Astrocyte (in vitro differentiated cells and primary cell): ENCODE results near the gene IQGAP2. TPM values are rescaled to one million over a fixed set of nuclear protein-coding genes. Genes with fewer than 3 reads are reported as not detected.

ENCODE experiments used
- DNase-seq: peaks from one replicate; pipeline ENCODE4 v3.0.0-alpha.2; 2010; ENCODE audit warnings: low read depth
- FAIRE-seq: peaks from 2 replicates; lab custom pipeline; 2011; peaks lifted over from hg19 to GRCh38; lab: Jason Lieb, UNC
- H2AFZ ChIP-seq: 2 replicates; pipeline ENCODE4 v1.6.0; 2012; ENCODE audit warnings: low read depth, low read length, inconsistent platforms
- H3K27ac ChIP-seq: 2 replicates; pipeline ENCODE4 v1.5.1; 2011; ENCODE audit warnings: low read depth, low read length, inconsistent platforms
- H3K27me3 ChIP-seq: 2 replicates; pipeline ENCODE4 v1.6.0; 2011; ENCODE audit warnings: low read length, inconsistent platforms; ENCODE audit not compliant: insufficient read depth
- H3K36me3 ChIP-seq: 2 replicates; pipeline ENCODE4 v1.5.1; 2011; ENCODE audit warnings: low read length, inconsistent platforms; ENCODE audit not compliant: insufficient read depth
- H3K4me1 ChIP-seq: 2 replicates; pipeline ENCODE4 v1.5.1; 2011; ENCODE audit warnings: low read length, inconsistent platforms; ENCODE audit not compliant: insufficient read depth
- H3K4me2 ChIP-seq: 2 replicates; pipeline ENCODE4 v1.6.0; 2012; ENCODE audit warnings: low read length, inconsistent platforms
- H3K4me3 ChIP-seq: 2 replicates; pipeline ENCODE4 v1.5.1; 2011; ENCODE audit warnings: low read depth, mild to moderate bottlenecking, low read length, inconsistent platforms; ENCODE audit not compliant: insufficient read depth
- H3K79me2 ChIP-seq: 2 replicates; pipeline ENCODE4 v1.6.0; 2012; ENCODE audit warnings: mild to moderate bottlenecking, low read length, inconsistent platforms; ENCODE audit not compliant: insufficient read depth
- H3K9ac ChIP-seq: 2 replicates; pipeline ENCODE4 v1.6.0; 2012; ENCODE audit warnings: mild to moderate bottlenecking, low read length, inconsistent platforms
- H3K9me3 ChIP-seq: 2 replicates; pipeline ENCODE4 v1.5.1; 2012; ENCODE audit warnings: low read depth, mild to moderate bottlenecking, low read length, inconsistent platforms; ENCODE audit not compliant: insufficient read depth
- H4K20me1 ChIP-seq: 2 replicates; pipeline ENCODE4 v1.6.0; 2012; ENCODE audit warnings: low read length, inconsistent platforms; ENCODE audit not compliant: insufficient read depth
- H3K27ac Mint-ChIP-seq: one replicate; pipeline ENCODE4 v1.8.0; 2021; ENCODE audit warnings: mild to moderate bottlenecking, mixed read lengths; ENCODE audit not compliant: unreplicated experiment
- H3K27me3 Mint-ChIP-seq: one replicate; pipeline ENCODE4 v1.8.0; 2021; ENCODE audit warnings: low read depth, mixed read lengths; ENCODE audit not compliant: unreplicated experiment
- H3K36me3 Mint-ChIP-seq: one replicate; pipeline ENCODE4 v1.8.0; 2021; ENCODE audit warnings: low read depth, mixed read lengths; ENCODE audit not compliant: unreplicated experiment
- H3K4me1 Mint-ChIP-seq: one replicate; pipeline ENCODE4 v1.8.0; 2021; ENCODE audit warnings: low read depth, mixed read lengths; ENCODE audit not compliant: unreplicated experiment
- H3K4me3 Mint-ChIP-seq: one replicate; pipeline ENCODE4 v1.8.0; 2021; ENCODE audit warnings: mild to moderate bottlenecking, moderate library complexity, mixed read lengths; ENCODE audit not compliant: unreplicated experiment
- H3K9me3 Mint-ChIP-seq: one replicate; pipeline ENCODE4 v1.8.0; 2021; ENCODE audit warnings: mild to moderate bottlenecking, mixed read lengths; ENCODE audit not compliant: unreplicated experiment
- CTCF ChIP-seq: IDR thresholded peaks from 2 replicates; pipeline ENCODE4 v1.5.1; 2011; ENCODE audit warnings: low read depth, mild to moderate bottlenecking, inconsistent platforms, low read length, moderate library complexity; ENCODE audit not compliant: insufficient read depth
- EZH2 ChIP-seq: IDR thresholded peaks from 2 replicates; pipeline ENCODE4 v1.6.1; 2012; ENCODE audit warnings: mild to moderate bottlenecking, low read length, inconsistent platforms; ENCODE audit not compliant: insufficient read depth
- total RNA-seq: library from RNA; stranded (reverse); gene quantifications from 2 replicates; pipeline ENCODE4 v1.2.1, GENCODE V29; 2021

Gene IQGAP2
- total RNA-seq, 1 donor from 2014 or later = 2.9 TPM

- Histone ChIP-seq H2AFZ (no peak overlapping the region), H3K27me3 (no peaks in the 10 kb centered on the region), H3K9me3 (no peaks in the 10 kb centered on the region), H3K4me2 (no peak overlapping the region), H3K27ac (no peak overlapping the region), H3K4me3 (no peak overlapping the region), H3K36me3 (no peaks in the 10 kb centered on the region), H3K4me1 (peaks cover 7% of the 10 kb centered on the region), H4K20me1 (no peaks in the 10 kb centered on the region), H3K79me2 (no peaks in the 10 kb centered on the region), H3K9ac (no peak overlapping the region)
- H3K4me3 Mint-ChIP-seq = no peak overlapping the region
- TF ChIP-seq EZH2 (no peak), CTCF (no peak)
- H3K27me3 Mint-ChIP-seq = no peaks in the 10 kb centered on the region
- no peak overlapping the region for H3K27ac Mint-ChIP-seq
- no peaks in the 10 kb centered on the region for H3K36me3 Mint-ChIP-seq
- no peak for FAIRE-seq
- DNase-seq = no peak
- H3K4me1 Mint-ChIP-seq = peaks cover 9% of the 10 kb centered on the region
- H3K9me3 Mint-ChIP-seq = no peaks in the 10 kb centered on the region
Observed at GRCh38 chr5:76585783-76586217, 182.7 kb downstream of the IQGAP2 start.

GRCh38 chr5:76586531-76586930 lies 183.4 kb downstream of the IQGAP2 start:
- H3K4me2 ChIP-seq = no peak overlapping the region
- peaks cover 7% of the 10 kb centered on the region for H3K4me1 ChIP-seq
- no peak overlapping the region for H3K27ac Mint-ChIP-seq
- H3K27ac ChIP-seq = no peak overlapping the region
- peaks cover 8% of the 10 kb centered on the region for H3K4me1 Mint-ChIP-seq
- H3K79me2 ChIP-seq = no peaks in the 10 kb centered on the region
- no peaks in the 10 kb centered on the region for H3K27me3 Mint-ChIP-seq
- no peaks in the 10 kb centered on the region for H3K36me3 Mint-ChIP-seq
- no peak overlapping the region for H3K4me3 ChIP-seq
- H3K27me3 ChIP-seq = no peaks in the 10 kb centered on the region
- no peak for DNase-seq
- no peaks in the 10 kb centered on the region for H3K36me3 ChIP-seq
- H3K9ac ChIP-seq = no peak overlapping the region
- TF ChIP-seq EZH2 (no peak), CTCF (no peak)
- H2AFZ ChIP-seq = no peak overlapping the region
- no peak for FAIRE-seq
- no peaks in the 10 kb centered on the region for H3K9me3 ChIP-seq
- no peaks in the 10 kb centered on the region for H3K9me3 Mint-ChIP-seq
- H3K4me3 Mint-ChIP-seq = no peak overlapping the region
- H4K20me1 ChIP-seq = no peaks in the 10 kb centered on the region

- no peak for FAIRE-seq
- Histone ChIP-seq H3K79me2 (no peaks in the 10 kb centered on the region), H4K20me1 (no peaks in the 10 kb centered on the region), H3K27me3 (no peaks in the 10 kb centered on the region), H3K4me3 (no peak overlapping the region), H3K27ac (no peak overlapping the region), H3K9me3 (no peaks in the 10 kb centered on the region), H3K9ac (no peak overlapping the region), H3K4me1 (no peaks in the 10 kb centered on the region), H2AFZ (no peak overlapping the region), H3K36me3 (no peaks in the 10 kb centered on the region), H3K4me2 (no peak overlapping the region)
- H3K9me3 Mint-ChIP-seq = no peaks in the 10 kb centered on the region
- TF ChIP-seq EZH2 (no peak), CTCF (no peak)
- H3K36me3 Mint-ChIP-seq = no peaks in the 10 kb centered on the region
- H3K27ac Mint-ChIP-seq = no peak overlapping the region
- DNase-seq = no peak
- H3K27me3 Mint-ChIP-seq = peaks cover 5% of the 10 kb centered on the region
- H3K4me3 Mint-ChIP-seq = no peak overlapping the region
- no peaks in the 10 kb centered on the region for H3K4me1 Mint-ChIP-seq
Observed at GRCh38 chr5:76590027-76590426, 186.9 kb downstream of the IQGAP2 start.
